HL-60 (cell line): ENCODE results near the gene OVOL1.

ENCODE experiments used
- DNase-seq, 2 experiments: peaks; one replicate each; pipeline ENCODE4 v3.0.0-alpha.2; 2010 to 2020; ENCODE audit warnings: low read depth in 1 of 2, low spot score in 1 of 2
- H3K27ac ChIP-seq: fragments of 250-450 bp; sonication (Bioruptor Pico); replicated peaks from 2 replicates; pipeline ENCODE4 v1.5.1; 2020; ENCODE audit warnings: mild to moderate bottlenecking, moderate library complexity
- H3K27me3 ChIP-seq: fragments of 250-450 bp; sonication (Bioruptor Pico); 2 replicates; pipeline ENCODE4 v1.5.1; 2021; ENCODE audit warnings: mild to moderate bottlenecking, moderate library complexity; ENCODE audit not compliant: insufficient read depth, poor library complexity, severe bottlenecking
- H3K4me3 ChIP-seq: replicated peaks from 2 replicates; pipeline ENCODE4 v1.5.1; 2011; ENCODE audit warnings: mild to moderate bottlenecking, control low read depth, low read length; ENCODE audit not compliant: insufficient read depth
- GABPA ChIP-seq: IDR thresholded peaks from 2 replicates; pipeline ENCODE4 v1.6.1; 2012; ENCODE audit warnings: low read depth
- POLR2AphosphoS5 ChIP-seq: IDR thresholded peaks from 2 replicates; pipeline ENCODE4 v1.6.1; 2012; ENCODE audit warnings: low read depth
- SPI1 ChIP-seq: IDR thresholded peaks from 2 replicates; pipeline ENCODE4 v1.6.1; 2012; ENCODE audit warnings: low read depth, mild to moderate bottlenecking, borderline replicate concordance
- TF ChIP-seq, protein P1 (sequence below): IDR thresholded peaks from 2 replicates; pipeline ENCODE4 v1.6.1; 2012; ENCODE audit warnings: low read depth; ENCODE audit not compliant: insufficient replicate concordance
- TF ChIP-seq, protein P2 (sequence below): IDR thresholded peaks from one replicate; pipeline ENCODE4 v1.5.1; 2011; ENCODE audit warnings: low read length, control low read depth, inconsistent platforms; ENCODE audit not compliant: insufficient read depth

OVOL1 gene

DNA sequence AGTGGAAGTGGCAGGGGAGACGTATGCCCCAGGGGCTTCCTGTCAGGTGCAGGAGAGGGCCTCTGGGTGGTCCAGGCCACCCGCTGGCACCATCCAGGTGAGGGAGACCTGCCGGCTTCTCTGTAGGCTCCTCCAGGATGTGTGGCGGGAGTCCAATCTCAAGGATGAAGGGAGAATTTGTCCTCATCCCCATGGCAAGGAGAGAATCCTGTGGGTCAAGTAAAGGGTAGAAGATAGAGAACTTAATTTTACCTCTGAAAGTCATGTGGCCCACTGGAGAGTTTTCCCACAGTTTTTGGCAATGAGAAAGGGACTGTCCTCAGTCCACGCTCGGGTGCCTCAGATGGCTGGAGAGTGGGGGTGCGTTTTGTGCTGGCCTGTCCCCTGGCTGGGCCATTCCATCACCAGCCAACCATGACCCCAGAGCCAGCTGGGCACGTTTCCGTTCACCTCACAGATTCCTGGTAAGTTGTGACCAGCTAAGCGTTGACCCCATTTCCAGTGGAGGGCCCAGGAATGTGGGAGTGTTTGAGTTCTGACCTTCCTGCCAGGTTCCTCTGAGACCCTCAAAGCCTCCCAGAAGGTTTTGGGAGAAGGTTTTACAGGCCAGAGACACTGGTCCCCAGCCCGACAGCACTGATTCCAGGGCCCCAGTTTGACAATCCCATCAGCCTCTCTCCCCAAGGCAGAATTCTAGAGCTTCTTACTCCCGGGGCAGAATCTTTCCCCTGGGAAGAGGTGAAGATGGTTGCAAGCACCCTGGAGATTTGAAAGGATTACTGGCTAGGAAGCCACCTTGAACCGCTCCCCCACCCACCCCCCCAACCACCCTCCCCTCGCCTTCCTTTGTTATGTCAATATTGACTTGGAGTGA is 2.6 kb downstream of the OVOL1 start:
- Histone ChIP-seq H3K27ac (no peak overlapping the region), H3K27me3 (peaks cover 37% of the 10 kb centered on the region), H3K4me3 (no peak overlapping the region)
- no peak for DNase-seq
- no peak for TF ChIP-seq SPI1
- no peak for TF ChIP-seq POLR2AphosphoS5
- TF ChIP-seq, protein P1, sequence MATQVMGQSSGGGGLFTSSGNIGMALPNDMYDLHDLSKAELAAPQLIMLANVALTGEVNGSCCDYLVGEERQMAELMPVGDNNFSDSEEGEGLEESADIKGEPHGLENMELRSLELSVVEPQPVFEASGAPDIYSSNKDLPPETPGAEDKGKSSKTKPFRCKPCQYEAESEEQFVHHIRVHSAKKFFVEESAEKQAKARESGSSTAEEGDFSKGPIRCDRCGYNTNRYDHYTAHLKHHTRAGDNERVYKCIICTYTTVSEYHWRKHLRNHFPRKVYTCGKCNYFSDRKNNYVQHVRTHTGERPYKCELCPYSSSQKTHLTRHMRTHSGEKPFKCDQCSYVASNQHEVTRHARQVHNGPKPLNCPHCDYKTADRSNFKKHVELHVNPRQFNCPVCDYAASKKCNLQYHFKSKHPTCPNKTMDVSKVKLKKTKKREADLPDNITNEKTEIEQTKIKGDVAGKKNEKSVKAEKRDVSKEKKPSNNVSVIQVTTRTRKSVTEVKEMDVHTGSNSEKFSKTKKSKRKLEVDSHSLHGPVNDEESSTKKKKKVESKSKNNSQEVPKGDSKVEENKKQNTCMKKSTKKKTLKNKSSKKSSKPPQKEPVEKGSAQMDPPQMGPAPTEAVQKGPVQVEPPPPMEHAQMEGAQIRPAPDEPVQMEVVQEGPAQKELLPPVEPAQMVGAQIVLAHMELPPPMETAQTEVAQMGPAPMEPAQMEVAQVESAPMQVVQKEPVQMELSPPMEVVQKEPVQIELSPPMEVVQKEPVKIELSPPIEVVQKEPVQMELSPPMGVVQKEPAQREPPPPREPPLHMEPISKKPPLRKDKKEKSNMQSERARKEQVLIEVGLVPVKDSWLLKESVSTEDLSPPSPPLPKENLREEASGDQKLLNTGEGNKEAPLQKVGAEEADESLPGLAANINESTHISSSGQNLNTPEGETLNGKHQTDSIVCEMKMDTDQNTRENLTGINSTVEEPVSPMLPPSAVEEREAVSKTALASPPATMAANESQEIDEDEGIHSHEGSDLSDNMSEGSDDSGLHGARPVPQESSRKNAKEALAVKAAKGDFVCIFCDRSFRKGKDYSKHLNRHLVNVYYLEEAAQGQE, result no peak
- TF ChIP-seq, protein P2, sequence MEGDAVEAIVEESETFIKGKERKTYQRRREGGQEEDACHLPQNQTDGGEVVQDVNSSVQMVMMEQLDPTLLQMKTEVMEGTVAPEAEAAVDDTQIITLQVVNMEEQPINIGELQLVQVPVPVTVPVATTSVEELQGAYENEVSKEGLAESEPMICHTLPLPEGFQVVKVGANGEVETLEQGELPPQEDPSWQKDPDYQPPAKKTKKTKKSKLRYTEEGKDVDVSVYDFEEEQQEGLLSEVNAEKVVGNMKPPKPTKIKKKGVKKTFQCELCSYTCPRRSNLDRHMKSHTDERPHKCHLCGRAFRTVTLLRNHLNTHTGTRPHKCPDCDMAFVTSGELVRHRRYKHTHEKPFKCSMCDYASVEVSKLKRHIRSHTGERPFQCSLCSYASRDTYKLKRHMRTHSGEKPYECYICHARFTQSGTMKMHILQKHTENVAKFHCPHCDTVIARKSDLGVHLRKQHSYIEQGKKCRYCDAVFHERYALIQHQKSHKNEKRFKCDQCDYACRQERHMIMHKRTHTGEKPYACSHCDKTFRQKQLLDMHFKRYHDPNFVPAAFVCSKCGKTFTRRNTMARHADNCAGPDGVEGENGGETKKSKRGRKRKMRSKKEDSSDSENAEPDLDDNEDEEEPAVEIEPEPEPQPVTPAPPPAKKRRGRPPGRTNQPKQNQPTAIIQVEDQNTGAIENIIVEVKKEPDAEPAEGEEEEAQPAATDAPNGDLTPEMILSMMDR, result no peak
- no peak for TF ChIP-seq GABPA

DNA sequence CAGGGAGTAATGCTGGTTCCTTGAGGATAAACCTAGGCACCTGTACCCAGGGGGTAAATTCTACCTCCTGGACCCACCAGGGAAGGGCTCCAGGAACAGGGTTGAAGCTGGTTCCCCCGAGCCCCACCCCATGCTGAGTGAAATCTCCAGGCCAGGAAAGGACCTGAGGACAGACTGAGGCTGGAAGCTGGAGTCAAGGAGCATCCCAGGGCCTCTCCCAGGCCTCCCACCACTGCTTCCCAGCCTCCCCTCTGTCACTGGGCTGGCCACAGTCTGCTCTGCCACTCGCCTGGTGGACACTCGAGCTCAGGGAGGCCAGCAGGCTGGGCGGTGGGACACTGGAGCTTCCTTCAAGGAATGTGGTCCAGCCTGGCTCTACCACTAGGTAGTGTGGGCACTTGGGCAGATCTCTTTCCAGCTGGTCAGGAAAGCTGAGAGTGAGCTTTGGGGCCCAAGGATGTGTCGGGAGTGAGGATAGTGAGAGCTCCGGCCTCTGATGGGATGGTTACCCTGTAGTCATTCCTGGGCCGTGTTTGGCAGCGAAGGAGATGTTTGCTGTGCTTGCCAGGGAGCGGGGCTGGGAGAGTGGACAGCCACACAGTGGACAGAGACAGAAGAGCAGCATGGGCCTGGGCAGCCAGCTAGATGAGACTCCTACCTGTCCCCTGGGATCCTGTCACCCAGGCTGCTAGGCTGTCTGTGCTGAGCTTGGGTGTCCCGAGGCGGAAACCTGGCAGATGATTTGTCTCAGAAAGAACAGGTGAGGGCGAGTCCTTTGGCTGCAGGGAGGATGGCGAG is 3.4 kb downstream of the OVOL1 start:
- TF ChIP-seq POLR2AphosphoS5 (no peak), SPI1 (no peak), GABPA (no peak)
- TF ChIP-seq, protein P2, result no peak
- TF ChIP-seq, protein P1, result no peak
- no peak for DNase-seq
- H3K27me3 ChIP-seq, result peaks cover 32% of the 10 kb centered on the region
- no peak overlapping the region for H3K4me3 ChIP-seq
- H3K27ac ChIP-seq, result no peak overlapping the region

DNA sequence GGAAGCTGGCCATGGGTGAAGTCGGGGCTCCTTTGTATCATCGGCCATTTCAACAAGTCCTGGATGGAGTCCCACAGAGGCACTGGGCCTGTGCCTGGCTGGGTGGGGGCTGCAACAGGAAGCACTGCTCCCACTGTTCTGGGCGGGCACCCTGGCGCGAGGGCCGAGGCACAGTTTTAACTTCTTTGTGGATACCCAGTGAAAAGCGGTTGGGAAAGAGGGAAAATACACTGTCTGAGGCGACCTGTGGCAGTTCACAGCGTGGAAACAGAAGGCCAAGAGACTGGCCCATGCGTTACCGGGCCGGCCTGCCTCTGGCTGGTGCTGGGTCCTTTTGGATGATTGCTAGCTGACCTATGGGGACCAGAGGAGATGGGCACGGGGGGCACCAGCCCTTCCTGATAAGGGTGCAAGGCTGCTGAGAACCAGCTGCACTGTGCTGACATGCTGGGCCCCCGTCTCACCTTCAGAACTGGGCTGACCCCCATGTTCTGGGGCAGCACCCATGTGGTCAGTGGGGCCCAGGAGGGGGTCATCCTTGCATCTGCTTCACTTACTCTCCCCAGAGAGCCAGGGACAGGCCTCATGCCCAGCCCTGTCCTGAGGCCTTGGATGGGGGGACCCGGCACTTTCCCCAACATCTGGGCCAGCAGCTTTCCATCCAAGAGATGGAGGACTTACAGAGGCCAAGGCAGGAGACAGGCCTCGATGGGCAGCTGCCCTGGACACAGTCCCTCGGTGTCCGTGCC is 4.2 kb downstream of the OVOL1 start:
- Histone ChIP-seq H3K27me3 (peaks cover 24% of the 10 kb centered on the region), H3K27ac (no peak overlapping the region; the same call in 1 of the 2 replicates)
- no peak for TF ChIP-seq GABPA
- TF ChIP-seq POLR2AphosphoS5, result no peak
- TF ChIP-seq SPI1, result no peak
- TF ChIP-seq, protein P1, result no peak
- TF ChIP-seq, protein P2, result no peak

More for the DNA sequence above, 4.2 kb downstream of the OVOL1 start:
- H3K4me3 ChIP-seq, result no peak overlapping the region
- no peak for DNase-seq
